SKM-1 (cell line): Measurements from ENCODE around the gene LEPR.
"Not testable (repeated sequence)": the region's sequence is repeated elsewhere in the genome, so short reads cannot be mapped to it uniquely, and the experiment has no call there.

Experiments used
- DNase-seq: peaks from one replicate; lab custom pipeline; 2025; ENCODE audit not compliant: unreplicated experiment; lab: John Stamatoyannopoulos, UW

The LEPR gene

GRCh38 chr1:65435987-65436386 lies 15.5 kb downstream of the LEPR start:
- no peak for DNase-seq

GRCh38 chr1:65437616-65438015 lies 17.1 kb downstream of the LEPR start:
- no peak for DNase-seq

GRCh38 chr1:65440322-65440900 lies 19.9 kb downstream of the LEPR start:
- DNase-seq: no peak

GRCh38 chr1:65440915-65441314 lies 20.4 kb downstream of the LEPR start:
- DNase-seq: no peak

GRCh38 chr1:65441464-65441863 lies 21.0 kb downstream of the LEPR start:
- no peak for DNase-seq

GRCh38 chr1:65442442-65442841 lies 22.0 kb downstream of the LEPR start:
- no peak for DNase-seq

GRCh38 chr1:65443647-65444046 lies 23.2 kb downstream of the LEPR start:
- no peak for DNase-seq

GRCh38 chr1:65444128-65444640 lies 23.7 kb downstream of the LEPR start:
- no peak for DNase-seq

- DNase-seq: no peak
These were observed 25.4 kb downstream of the LEPR start for GRCh38 chr1:65445837-65446236.

- no peak for DNase-seq
These were observed 28.9 kb downstream of the LEPR start for GRCh38 chr1:65449214-65449823.

GRCh38 chr1:65455678-65456077 lies 35.2 kb downstream of the LEPR start:
- DNase-seq: not testable (repeated sequence)

GRCh38 chr1:65456481-65456880 lies 36.0 kb downstream of the LEPR start:
- DNase-seq: no peak

- DNase-seq: no peak
These were observed 37.4 kb downstream of the LEPR start for GRCh38 chr1:65457868-65458267.

GRCh38 chr1:65458730-65459396 lies 38.4 kb downstream of the LEPR start:
- no peak for DNase-seq

GRCh38 chr1:65459397-65459768 lies 38.9 kb downstream of the LEPR start:
- DNase-seq: peak; percentile 69

- not testable (repeated sequence) for DNase-seq
These were observed 45.4 kb downstream of the LEPR start for GRCh38 chr1:65465837-65466236.

- no peak for DNase-seq
These were observed 47.1 kb downstream of the LEPR start for GRCh38 chr1:65467536-65467935.

- no peak for DNase-seq
These were observed 48.8 kb downstream of the LEPR start for GRCh38 chr1:65469126-65469888.

GRCh38 chr1:65469889-65470340 lies 49.4 kb downstream of the LEPR start:
- no peak for DNase-seq
